OCI-LY3 (cell line): ENCODE results near the gene PCSK5.

Experiments used
- EZH2phosphoT487 ChIP-seq: fragments of 200-600 bp; shearing (Covaris generic); IDR thresholded peaks from 2 replicates; pipeline ENCODE4 v1.6.1; 2018; ENCODE audit warnings: antibody characterized with exemption, mixed run types, low read depth
- TF ChIP-seq, protein P1 (sequence below): fragments of 200-600, 300-600 bp; sonication (generic); IDR thresholded peaks from 2 replicates; pipeline ENCODE4 v1.5.1; 2014; ENCODE audit warnings: antibody characterized with exemption, low read length, low read depth

DNA sequence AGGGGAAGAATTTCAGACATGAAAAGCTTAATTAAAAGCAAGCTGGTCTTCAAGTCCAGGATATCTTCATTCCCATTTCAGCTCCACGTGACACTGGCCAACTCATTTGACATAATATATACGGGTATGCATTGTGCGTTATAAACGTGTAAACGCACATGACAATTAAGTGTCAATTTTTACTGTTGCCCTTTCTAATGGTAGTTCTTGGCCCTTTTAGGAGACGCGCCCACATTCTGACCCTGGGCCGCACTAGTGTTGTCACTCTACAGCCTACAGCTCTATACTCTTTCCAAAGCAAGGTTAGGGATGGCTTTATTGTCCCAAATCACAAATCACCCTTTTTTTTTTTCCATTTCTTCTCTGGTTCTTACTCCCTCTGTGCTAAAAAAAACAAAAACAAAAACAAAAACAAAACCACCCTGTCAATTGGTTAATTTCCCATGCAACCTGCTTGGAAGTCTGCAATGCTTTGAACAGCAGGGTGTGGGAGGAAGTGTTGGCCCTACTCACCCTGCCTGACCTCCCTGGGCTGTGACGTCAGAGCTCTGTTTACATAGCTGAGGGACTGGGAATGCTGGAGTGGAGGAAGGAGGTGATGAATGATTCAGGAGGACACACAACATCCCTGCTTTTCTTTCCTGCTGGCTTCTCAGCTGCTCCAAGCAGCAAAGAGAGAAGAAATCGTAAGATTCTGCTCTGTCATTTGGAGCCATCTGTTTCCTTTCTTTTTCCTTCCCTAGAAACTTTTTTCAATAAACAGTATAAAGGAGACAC, 484.5 kb downstream of the PCSK5 start:
- TF ChIP-seq, protein P1, sequence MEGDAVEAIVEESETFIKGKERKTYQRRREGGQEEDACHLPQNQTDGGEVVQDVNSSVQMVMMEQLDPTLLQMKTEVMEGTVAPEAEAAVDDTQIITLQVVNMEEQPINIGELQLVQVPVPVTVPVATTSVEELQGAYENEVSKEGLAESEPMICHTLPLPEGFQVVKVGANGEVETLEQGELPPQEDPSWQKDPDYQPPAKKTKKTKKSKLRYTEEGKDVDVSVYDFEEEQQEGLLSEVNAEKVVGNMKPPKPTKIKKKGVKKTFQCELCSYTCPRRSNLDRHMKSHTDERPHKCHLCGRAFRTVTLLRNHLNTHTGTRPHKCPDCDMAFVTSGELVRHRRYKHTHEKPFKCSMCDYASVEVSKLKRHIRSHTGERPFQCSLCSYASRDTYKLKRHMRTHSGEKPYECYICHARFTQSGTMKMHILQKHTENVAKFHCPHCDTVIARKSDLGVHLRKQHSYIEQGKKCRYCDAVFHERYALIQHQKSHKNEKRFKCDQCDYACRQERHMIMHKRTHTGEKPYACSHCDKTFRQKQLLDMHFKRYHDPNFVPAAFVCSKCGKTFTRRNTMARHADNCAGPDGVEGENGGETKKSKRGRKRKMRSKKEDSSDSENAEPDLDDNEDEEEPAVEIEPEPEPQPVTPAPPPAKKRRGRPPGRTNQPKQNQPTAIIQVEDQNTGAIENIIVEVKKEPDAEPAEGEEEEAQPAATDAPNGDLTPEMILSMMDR = no peak
- TF ChIP-seq EZH2phosphoT487 = no peak
